Natural killer cell treated with Interleukin-12 subunit alpha and Interleukin-12 subunit beta and Interleukin-15 and Interleukin-18, amount 100 ng/mL, for 72 hours (primary cell): ENCODE measurements around the gene PLA2G4D. TPM values are rescaled to one million over a fixed set of nuclear protein-coding genes. Genes with fewer than 3 reads are reported as not detected.

Experiments
- ATAC-seq, 2 donors: fragments of 150-1000 bp; cut with Tn5 transposase in 1 of 2; sonication (Bioruptor Pico), chemical (Tn5 transposase) in 1 of 2; 2 replicates each; pipeline ENCODE4 v1.10.0; 2021
- DNase-seq: peaks from one replicate; pipeline ENCODE4 v3.0.0; 2022; ENCODE audit warnings: low spot score
- H3K27ac Mint-ChIP-seq, 2 donors: 1 replicate in 1 of 2; 2 replicates in 1 of 2; pipeline ENCODE4 v1.8.0; 2022; ENCODE audit warnings: mixed read lengths in 2 of 2, mild to moderate bottlenecking in 1 of 2, moderate library complexity in 1 of 2
- H3K27me3 Mint-ChIP-seq, 2 donors: 1 replicate in 1 of 2; 2 replicates in 1 of 2; pipeline ENCODE4 v1.8.0; 2022; ENCODE audit warnings: mixed read lengths in 2 of 2
- H3K36me3 Mint-ChIP-seq: one replicate; pipeline ENCODE4 v1.8.0; 2022; ENCODE audit warnings: mixed read lengths
- H3K4me1 Mint-ChIP-seq, 2 donors: 1 replicate in 1 of 2; 2 replicates in 1 of 2; pipeline ENCODE4 v1.8.0; 2022; ENCODE audit warnings: low read depth in 2 of 2, mixed read lengths in 2 of 2, mild to moderate bottlenecking in 1 of 2
- H3K4me3 Mint-ChIP-seq: one replicate; pipeline ENCODE4 v1.8.0; 2022; ENCODE audit warnings: mixed read lengths
- H3K9me3 Mint-ChIP-seq: 2 replicates; pipeline ENCODE4 v1.8.0; 2022; ENCODE audit warnings: mixed read lengths
- total RNA-seq, 2 donors: library from RNA; stranded (reverse); gene quantifications; one replicate each; pipeline ENCODE4 v1.2.3, GENCODE V29; 2022

Gene PLA2G4D
- total RNA-seq, 2 donors from 2014 or later, result not detected

DNA sequence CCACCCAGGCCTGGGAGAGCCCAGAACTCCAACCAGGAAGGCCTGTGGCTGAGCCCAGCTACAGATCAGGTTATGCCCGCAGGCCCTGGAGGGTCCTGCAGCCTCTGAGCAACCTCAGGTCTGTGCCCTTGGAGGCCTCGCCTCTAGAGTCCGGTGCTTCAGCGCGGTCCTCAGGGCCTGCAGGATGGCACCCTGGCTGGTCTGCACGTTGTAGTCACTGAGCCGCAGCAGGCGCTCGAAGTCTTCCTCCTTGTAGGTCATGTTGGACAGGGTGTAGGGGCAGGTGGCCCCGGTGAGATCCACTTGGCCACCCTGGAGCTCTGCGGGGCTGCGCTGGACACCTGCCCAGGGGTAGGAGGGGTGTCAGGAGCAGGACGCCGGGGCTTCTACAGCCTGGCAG is 25.8 kb downstream of the PLA2G4D start:
- ATAC-seq (no peak), DNase-seq (no peak)
- Mint-ChIP-seq H3K36me3 (no peaks in the 10 kb centered on the region), H3K4me3 (no peak overlapping the region), H3K4me1 (peaks cover 0 to 8% of the 10 kb centered on the region in 2 donors), H3K27me3 (peaks cover 16 to 20% of the 10 kb centered on the region in 2 donors), H3K9me3 (no peaks in the 10 kb centered on the region), H3K27ac (no peak overlapping the region)

DNA sequence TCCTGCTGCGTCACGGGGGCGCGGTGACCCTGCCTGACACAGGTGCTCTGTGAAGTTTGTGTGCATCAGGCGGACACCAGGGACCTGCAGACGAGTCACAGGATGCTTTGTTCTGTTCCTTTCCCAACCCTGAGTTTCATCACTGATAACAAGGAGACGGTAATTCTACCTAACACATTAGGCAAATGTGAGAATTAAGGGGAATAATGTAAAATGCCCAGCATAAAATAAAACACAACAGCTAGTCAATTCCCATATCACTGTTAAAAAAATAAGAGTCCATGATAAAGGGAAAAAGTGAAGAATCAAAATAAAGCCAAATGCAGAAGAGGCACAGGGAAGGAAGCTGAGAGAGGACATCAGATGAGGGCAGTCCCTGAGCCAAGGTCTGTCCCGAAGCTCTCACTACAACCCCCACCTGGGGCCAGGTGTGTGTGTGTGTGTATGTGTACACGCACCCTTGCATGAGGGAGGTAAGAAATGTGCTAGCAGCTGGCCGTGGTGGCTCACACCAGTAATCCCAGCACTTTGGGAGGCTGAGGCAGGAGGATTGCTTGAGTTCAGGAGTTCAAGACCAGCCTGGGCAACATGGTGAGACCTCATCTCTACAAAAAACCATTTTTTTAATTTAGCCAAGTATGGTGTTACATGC is 27.5 kb downstream of the PLA2G4D start:
- Mint-ChIP-seq H3K4me3 (no peak overlapping the region), H3K27ac (no peak overlapping the region), H3K9me3 (no peaks in the 10 kb centered on the region), H3K4me1 (peaks cover 0 to 5% of the 10 kb centered on the region in 2 donors), H3K27me3 (peaks cover 16 to 18% of the 10 kb centered on the region in 2 donors), H3K36me3 (no peaks in the 10 kb centered on the region)
- DNase-seq (no peak), ATAC-seq (no peak)

DNA sequence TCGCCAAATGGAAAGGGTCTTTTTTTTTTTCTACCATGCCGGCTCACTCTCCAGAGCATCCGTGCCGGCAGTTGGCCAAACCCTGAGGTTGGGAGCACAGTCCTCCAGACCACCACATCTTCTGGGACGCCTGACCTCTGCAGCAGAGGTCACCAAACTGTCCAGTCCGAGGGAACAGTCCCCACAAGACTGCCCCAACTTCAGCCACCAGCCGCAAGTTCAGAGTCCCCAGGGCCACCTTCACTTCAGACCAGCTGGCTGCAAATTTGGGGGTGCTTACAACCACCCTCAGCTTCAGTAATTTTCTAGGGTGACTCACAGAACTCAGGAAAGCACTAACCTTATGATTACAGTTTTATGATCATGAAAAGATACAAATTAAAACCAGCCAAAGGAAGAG is 28.9 kb downstream of the PLA2G4D start:
- ATAC-seq (no peak), DNase-seq (no peak)
- Mint-ChIP-seq H3K9me3 (no peaks in the 10 kb centered on the region), H3K27me3 (peaks cover 18 to 20% of the 10 kb centered on the region in 2 donors), H3K27ac (no peak overlapping the region), H3K4me1 (peaks cover 0 to 7% of the 10 kb centered on the region in 2 donors), H3K36me3 (no peaks in the 10 kb centered on the region), H3K4me3 (no peak overlapping the region)

DNA sequence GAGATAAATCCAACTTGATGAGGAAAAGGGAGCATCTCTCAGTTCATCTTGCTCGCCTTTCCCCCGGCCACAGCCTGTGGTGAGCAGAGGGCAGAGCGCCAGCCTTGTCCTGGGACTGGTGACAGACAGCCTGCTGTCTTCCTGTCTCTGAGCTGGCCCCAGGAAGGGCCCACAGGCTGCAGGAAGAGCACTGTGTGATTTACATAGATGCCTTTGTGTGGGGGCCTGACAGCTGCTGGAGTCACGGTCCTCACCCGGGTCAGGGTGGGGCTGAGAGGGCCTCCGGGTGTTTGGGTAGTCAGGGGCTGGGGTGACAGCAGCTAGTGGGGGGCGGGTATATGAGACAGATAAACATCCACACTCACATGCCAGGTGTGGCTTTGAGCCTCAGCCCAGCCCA is 29.3 kb downstream of the PLA2G4D start:
- no peak for DNase-seq
- no peak overlapping the region for H3K27ac Mint-ChIP-seq
- peaks cover 4 to 9% of the 10 kb centered on the region in 2 donors for H3K4me1 Mint-ChIP-seq
- H3K4me3 Mint-ChIP-seq, result no peak overlapping the region
- ATAC-seq, result peak in 1 of 2 donors; percentile 26
- no peaks in the 10 kb centered on the region for H3K36me3 Mint-ChIP-seq
- peaks cover 18 to 20% of the 10 kb centered on the region in 2 donors for H3K27me3 Mint-ChIP-seq
- no peaks in the 10 kb centered on the region for H3K9me3 Mint-ChIP-seq

DNA sequence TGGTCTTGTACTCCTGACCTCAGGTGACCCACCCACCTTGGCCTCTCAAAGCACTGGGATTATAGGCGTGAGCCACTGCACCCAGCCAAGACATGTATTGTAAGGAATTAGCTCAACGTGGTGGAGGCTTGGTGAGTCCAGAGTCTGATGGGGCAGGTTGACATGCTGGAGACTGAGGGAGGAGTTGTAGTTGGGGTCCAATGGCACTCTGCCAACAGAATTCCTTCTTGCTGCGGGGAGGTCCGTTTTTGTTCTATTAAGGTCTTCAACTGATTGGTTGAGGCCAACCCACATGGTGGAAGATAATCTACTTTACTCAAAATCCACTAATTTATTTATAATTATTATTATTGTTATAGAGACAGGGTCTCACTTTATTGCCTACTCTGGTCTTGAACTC is 30.1 kb downstream of the PLA2G4D start:
- H3K9me3 Mint-ChIP-seq, result no peaks in the 10 kb centered on the region
- peaks cover 5 to 9% of the 10 kb centered on the region in 2 donors for H3K4me1 Mint-ChIP-seq
- no peak overlapping the region for H3K4me3 Mint-ChIP-seq
- peaks cover 18 to 20% of the 10 kb centered on the region in 2 donors for H3K27me3 Mint-ChIP-seq
- no peak overlapping the region for H3K27ac Mint-ChIP-seq
- no peaks in the 10 kb centered on the region for H3K36me3 Mint-ChIP-seq
- ATAC-seq (no peak), DNase-seq (no peak)

DNA sequence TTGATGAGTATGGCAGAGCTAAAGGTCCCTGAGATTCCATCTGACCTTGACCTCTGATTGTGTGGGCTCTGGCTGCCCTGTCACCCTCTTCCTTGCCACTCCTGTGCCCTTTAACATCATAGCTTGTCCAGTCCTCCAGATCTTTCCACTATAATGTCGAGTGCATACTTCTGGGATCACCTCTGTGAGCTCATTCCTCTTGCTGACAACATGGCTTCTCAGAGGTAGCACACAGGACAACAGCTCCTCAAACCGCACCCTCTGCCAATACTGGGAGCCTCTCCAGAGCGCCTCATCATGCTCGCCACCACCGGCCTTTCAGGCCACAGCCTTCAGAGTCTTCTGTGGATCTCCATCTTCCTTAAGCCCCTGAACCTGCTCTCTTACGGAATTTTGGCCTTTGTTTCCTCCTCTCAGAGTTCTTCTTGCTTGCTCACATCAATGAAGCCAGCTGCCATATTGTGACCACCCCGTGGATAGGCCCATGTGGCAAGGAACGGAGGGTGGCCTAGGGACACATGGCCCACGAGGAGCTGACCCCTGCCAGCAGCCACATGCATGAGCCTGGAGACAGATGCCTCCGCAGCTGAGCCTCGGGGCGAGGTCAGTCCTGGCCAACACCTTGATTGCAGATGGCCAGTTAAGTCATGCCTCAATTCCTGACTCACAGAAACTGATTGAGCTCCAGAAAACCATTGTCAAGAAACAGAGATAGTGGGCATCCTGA is 31.1 kb downstream of the PLA2G4D start:
- DNase-seq (no peak), ATAC-seq (no peak)
- H3K9me3 Mint-ChIP-seq, result no peaks in the 10 kb centered on the region
- H3K27ac Mint-ChIP-seq, result no peak overlapping the region
- H3K4me1 Mint-ChIP-seq, result peaks cover 5 to 9% of the 10 kb centered on the region in 2 donors
- H3K4me3 Mint-ChIP-seq, result no peak overlapping the region
- H3K36me3 Mint-ChIP-seq, result no peaks in the 10 kb centered on the region
- H3K27me3 Mint-ChIP-seq, result peaks cover 19 to 20% of the 10 kb centered on the region in 2 donors

DNA sequence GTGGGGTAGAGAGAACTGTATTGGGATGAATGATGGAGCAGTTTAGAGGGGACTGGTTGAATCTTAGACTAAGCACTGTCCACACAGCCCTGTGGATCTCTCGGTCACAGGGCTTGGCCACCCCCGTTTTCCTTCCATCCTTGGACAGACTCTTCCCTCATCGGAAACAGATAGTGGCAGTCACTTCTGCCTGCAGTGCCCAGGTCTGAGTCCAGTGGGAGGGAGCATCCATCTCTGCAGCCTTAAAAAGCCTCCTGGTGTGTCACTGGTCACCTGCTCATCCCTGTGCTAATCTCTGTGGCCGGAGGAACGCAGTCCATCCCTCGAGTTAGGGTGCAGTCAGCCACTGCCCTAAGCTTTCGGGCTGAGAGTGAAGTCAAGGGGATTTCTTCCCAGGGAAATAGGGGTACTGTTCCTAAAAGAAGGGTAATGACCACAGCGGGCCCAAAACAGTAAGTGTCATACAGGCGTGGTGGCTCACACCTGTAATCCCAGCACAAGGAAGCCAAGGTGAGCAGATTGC is 32.0 kb downstream of the PLA2G4D start:
- H3K4me1 Mint-ChIP-seq, result peaks cover 5 to 14% of the 10 kb centered on the region in 2 donors
- H3K36me3 Mint-ChIP-seq, result no peaks in the 10 kb centered on the region
- DNase-seq, result no peak
- H3K27me3 Mint-ChIP-seq, result peaks cover 27 to 28% of the 10 kb centered on the region in 2 donors
- ATAC-seq, result no peak
- no peaks in the 10 kb centered on the region for H3K9me3 Mint-ChIP-seq
- no peak overlapping the region for H3K27ac Mint-ChIP-seq
- H3K4me3 Mint-ChIP-seq, result no peak overlapping the region

DNA sequence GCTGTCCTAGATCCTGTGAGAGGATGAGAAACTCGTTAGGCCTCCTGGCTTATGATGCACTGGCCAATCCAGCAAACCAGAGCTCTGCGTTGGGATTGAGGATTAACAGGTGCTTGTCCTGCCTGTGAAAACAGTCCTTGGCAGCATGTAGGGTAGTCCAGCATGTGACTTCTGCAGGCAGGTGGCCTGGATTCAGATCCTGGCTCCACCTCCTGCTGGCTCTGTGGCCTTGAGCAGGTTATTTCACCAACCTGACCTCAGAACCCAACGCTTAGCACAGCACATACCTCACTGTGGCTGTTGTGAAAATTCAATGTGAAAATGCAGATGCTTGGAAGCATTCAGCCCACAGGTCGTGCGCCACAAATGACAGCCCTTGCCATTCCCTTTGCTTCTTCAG is 33.6 kb downstream of the PLA2G4D start:
- Mint-ChIP-seq H3K4me1 (peaks cover 5 to 13% of the 10 kb centered on the region in 2 donors), H3K9me3 (no peaks in the 10 kb centered on the region), H3K27ac (no peak overlapping the region), H3K4me3 (no peak overlapping the region), H3K36me3 (no peaks in the 10 kb centered on the region), H3K27me3 (peaks cover 28 to 30% of the 10 kb centered on the region in 2 donors)
- DNase-seq, result no peak
- ATAC-seq, result no peak

DNA sequence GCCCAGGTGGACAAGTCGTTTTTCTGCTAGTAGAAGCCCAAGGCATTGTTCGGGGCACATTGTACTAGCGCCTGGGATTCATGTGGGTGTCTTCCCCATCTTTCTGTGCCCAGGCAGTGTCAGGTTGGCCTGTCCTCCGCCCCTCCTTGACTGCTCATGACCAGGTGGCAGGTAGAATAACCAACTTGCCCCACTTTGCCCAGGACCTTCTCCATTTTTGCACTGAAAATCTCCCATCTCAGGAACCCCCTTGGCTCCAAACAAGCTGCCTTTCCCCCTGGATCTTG is 33.9 kb downstream of the PLA2G4D start:
- Mint-ChIP-seq H3K36me3 (no peaks in the 10 kb centered on the region), H3K4me1 (peaks cover 5 to 13% of the 10 kb centered on the region in 2 donors), H3K27ac (no peak overlapping the region), H3K9me3 (no peaks in the 10 kb centered on the region), H3K27me3 (peaks cover 32% of the 10 kb centered on the region in 2 donors), H3K4me3 (no peak overlapping the region)
- ATAC-seq, result no peak
- DNase-seq, result no peak

DNA sequence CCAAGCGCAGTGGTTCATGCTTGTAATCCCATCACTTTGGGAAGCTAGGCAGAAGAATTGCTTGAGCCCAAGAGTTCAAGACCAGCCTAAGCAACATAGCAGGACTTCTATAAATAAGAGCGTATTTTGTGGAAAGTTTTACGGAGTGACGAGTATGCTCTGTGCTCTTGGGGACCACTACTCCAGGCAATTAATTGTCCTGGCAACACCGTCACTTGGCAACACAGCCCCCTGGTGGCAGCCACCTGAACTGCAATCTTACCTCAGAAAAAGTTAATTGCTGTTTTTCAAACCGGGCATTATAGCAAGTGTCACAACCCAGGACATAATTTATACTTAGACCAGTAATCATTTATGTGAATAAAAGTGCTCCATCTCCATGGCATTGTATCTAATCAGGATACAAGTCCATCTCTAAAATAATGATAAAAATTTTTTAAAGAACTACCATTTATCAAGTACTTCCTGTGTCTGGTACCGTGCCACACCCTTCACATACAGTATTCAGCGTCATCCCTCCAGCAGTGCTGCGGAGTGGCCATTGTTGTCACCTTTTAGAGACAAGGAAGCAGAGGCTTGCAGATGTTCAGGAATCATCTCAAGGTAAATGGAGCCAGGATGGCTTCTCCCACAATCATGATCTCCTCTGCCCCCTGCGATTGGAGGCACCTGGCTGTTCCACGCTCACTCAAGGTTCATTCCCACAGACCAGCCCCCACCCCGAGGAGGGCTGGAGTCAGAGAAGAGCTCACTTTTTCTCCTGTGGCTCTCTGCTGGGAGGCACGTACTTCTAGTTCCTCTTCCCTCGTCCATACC is 34.5 kb downstream of the PLA2G4D start:
- Mint-ChIP-seq H3K36me3 (no peaks in the 10 kb centered on the region), H3K4me3 (no peak overlapping the region), H3K4me1 (peaks cover 5 to 13% of the 10 kb centered on the region in 2 donors), H3K27ac (no peak overlapping the region), H3K9me3 (no peaks in the 10 kb centered on the region), H3K27me3 (peaks cover 34 to 37% of the 10 kb centered on the region in 2 donors)
- no peak for ATAC-seq
- DNase-seq, result peak; percentile 75

DNA sequence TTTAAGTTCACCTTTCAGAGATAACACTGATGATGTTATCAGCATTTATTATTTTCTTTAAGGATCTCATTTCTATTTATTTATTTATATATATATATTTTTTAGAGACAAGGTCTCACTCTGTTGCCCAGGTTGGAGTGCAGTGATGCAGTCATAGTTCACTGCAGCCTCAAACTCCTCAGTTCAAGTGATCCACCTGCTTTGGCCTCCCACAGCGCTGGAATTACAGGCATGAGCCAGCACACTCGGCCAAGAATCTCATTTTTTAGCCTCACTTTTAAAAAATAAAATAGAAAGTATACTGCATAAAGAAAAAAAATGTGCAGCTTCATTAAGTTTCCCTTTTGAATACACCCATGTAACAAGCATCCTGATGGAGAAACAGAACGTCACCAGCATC is 35.6 kb downstream of the PLA2G4D start:
- Mint-ChIP-seq H3K9me3 (no peaks in the 10 kb centered on the region), H3K27ac (no peak overlapping the region), H3K36me3 (no peaks in the 10 kb centered on the region), H3K27me3 (peaks cover 34 to 35% of the 10 kb centered on the region in 2 donors), H3K4me1 (peaks cover 5 to 13% of the 10 kb centered on the region in 2 donors), H3K4me3 (no peak overlapping the region)
- DNase-seq (no peak), ATAC-seq (no peak)

DNA sequence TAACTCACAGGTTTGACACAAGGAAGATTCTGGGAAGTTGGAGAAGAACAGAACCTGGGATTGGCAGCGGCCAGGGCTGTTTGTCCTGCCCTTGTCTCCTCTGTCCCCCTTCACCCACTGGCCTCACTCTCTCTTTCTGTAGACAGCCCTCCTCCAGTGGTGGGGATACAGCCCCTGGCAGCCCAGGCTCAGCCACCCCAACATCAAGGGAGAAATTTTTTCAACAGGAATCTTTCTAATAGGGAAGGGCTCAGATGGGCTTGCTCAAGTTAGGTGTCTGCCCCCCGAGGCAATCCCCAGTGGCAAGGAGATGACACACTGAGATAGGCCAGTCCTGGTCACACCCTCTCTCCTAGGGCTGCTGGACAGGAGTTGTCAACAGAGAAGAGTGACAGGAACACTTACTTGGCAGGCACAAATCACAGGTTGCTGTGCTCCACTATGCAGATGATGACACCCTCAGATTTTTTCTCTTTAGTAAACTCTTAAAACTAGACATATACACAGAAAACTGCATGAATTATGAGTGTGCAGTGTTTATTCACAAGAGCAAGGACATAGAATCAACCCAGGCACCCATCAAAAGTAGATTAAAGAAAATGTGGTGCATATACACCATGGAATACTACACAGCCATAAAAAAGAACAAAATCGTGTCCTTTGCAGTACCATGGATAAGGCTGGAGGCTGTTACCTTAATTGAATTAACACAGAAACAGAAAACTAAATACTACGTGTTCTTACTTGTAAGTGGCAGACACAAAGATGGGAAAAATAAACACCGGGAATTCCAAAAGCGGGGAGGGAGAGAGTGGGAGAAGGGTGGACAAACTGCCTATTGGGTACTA is 36.3 kb downstream of the PLA2G4D start:
- DNase-seq (no peak), ATAC-seq (peak in 1 of 2 donors; percentile 4)
- Mint-ChIP-seq H3K4me3 (peak overlapping the region; percentile 36), H3K9me3 (no peaks in the 10 kb centered on the region), H3K36me3 (no peaks in the 10 kb centered on the region), H3K27ac (peak overlapping the region; percentile 3 to 39), H3K27me3 (peaks cover 28 to 30% of the 10 kb centered on the region in 2 donors), H3K4me1 (peaks cover 5 to 13% of the 10 kb centered on the region in 2 donors)
